Mesenteric fat pad (tissue), 1 donor: Measurements from ENCODE around the gene GUCA1A. TPM values are rescaled to one million over a fixed set of nuclear protein-coding genes. Genes with fewer than 3 reads are reported as not detected.

Source experiments
- total RNA-seq: library from RNA; stranded (reverse); fragmentation: NEBNext Ultra II Directional; extraction: Animal tissue kit (Norgen Biotek cat#: 25700); gene quantifications from one replicate; pipeline ENCODE4 v1.2.1, GENCODE V29; 2021
- donor health status: DM: yes; HTN: yes; CAD: no.

GUCA1A gene
- total RNA-seq, 1 donor from 2014 or later: not detected

Other genes starting within 250 kb of the GUCA1A start
- 104 TPM for gene CCND3, start 231.6 kb upstream of the GUCA1A start, total RNA-seq
- gene TAF8, start 122.8 kb upstream of the GUCA1A start, total RNA-seq: 36.8 TPM
- 1.3 TPM for gene C6orf132, start 30.7 kb upstream of the GUCA1A start, total RNA-seq
- 0.71 TPM for gene GUCA1B, start 21.6 kb downstream of the GUCA1A start, total RNA-seq
- 32.1 TPM for gene MRPS10, start 44.5 kb downstream of the GUCA1A start, total RNA-seq